IMR-90 (cell line): ENCODE data around the gene ZNF41. TPM values are rescaled to one million over a fixed set of nuclear protein-coding genes. Genes with fewer than 3 reads are reported as not detected.

Source experiments
- ATAC-seq: fragments of 200-7000 bp; cut with Tn5 transposase; 2 replicates; pipeline ENCODE4 v1.9.1; 2020; ENCODE audit warnings: low read depth, mild to moderate bottlenecking, moderate library complexity
- BruUV-seq: library from RNA; stranded (reverse); fragments of 400-500 nt; replicated peaks from 2 replicates; lab custom pipeline; 2021; lab: Mats Ljungman, UMichigan
- CTCF ChIA-PET: fragments of 300-600 bp; formaldehyde crosslinking; extraction: SDS; loops from one replicate; lab custom pipeline; 2021; ENCODE audit warnings: antibody characterized with exemption; lab: Yijun Ruan, JAX
- POLR2A ChIA-PET: fragments of 300-600 bp; sonication (Branson Sonifier 250); formaldehyde crosslinking; loops from one replicate; lab custom pipeline; 2022; ENCODE audit warnings: antibody characterized with exemption; ENCODE audit not compliant: unreplicated experiment; lab: Charles Lee
- DNase-seq: peaks from one replicate; pipeline ENCODE4 v3.0.0; 2013
- H2AFZ ChIP-seq: replicated peaks from 2 replicates; pipeline ENCODE3; 2013; ENCODE audit warnings: low read length, mild to moderate bottlenecking; ENCODE audit not compliant: poor library complexity
- H2AK5ac ChIP-seq: 2 replicates; pipeline ENCODE4 v1.6.1; 2013; ENCODE audit warnings: low read depth, low read length, inconsistent platforms
- H2AK9ac ChIP-seq: replicated peaks from 2 replicates; pipeline ENCODE3; 2013; ENCODE audit warnings: mild to moderate bottlenecking, low read depth, low read length, moderate library complexity; ENCODE audit not compliant: poor library complexity
- H2BK120ac ChIP-seq: 2 replicates; pipeline ENCODE4 v1.6.1; 2013; ENCODE audit warnings: low read depth, low read length, inconsistent platforms
- H2BK15ac ChIP-seq: 3 replicates; pipeline ENCODE4 v1.6.1; 2013; ENCODE audit warnings: low read depth, low read length, inconsistent platforms
- H2BK20ac ChIP-seq: 2 replicates; pipeline ENCODE4 v1.6.1; 2013; ENCODE audit warnings: low read depth, mild to moderate bottlenecking, inconsistent platforms, low read length, moderate library complexity
- H2BK5ac ChIP-seq: 2 replicates; pipeline ENCODE4 v1.6.1; 2013; ENCODE audit warnings: mild to moderate bottlenecking, low read depth, low read length, inconsistent platforms; ENCODE audit not compliant: poor library complexity, severe bottlenecking
- H3K14ac ChIP-seq: replicated peaks from 2 replicates; pipeline ENCODE4 v1.6.1; 2013; ENCODE audit warnings: low read depth, low read length, inconsistent platforms
- H3K18ac ChIP-seq: 2 replicates; pipeline ENCODE4 v1.6.1; 2013; ENCODE audit warnings: low read depth, low read length, control low read depth
- H3K23ac ChIP-seq: 2 replicates; pipeline ENCODE4 v1.6.1; 2013; ENCODE audit warnings: low read depth, low read length, inconsistent platforms
- H3K27ac ChIP-seq: 2 replicates; pipeline ENCODE4 v1.5.1; 2013; ENCODE audit warnings: mild to moderate bottlenecking, control low read depth, low read length; ENCODE audit not compliant: insufficient read depth
- H3K27me3 ChIP-seq: 2 replicates; pipeline ENCODE4 v1.6.1; 2013; ENCODE audit warnings: low read length; ENCODE audit not compliant: control insufficient read depth, insufficient read depth
- H3K36me3 ChIP-seq: 2 replicates; pipeline ENCODE4 v1.6.1; 2013; ENCODE audit warnings: low read length, mixed read lengths; ENCODE audit not compliant: control insufficient read depth, insufficient read depth
- H3K4ac ChIP-seq: 2 replicates; pipeline ENCODE4 v1.6.1; 2013; ENCODE audit warnings: low read depth, low read length, inconsistent platforms
- H3K4me1 ChIP-seq: 2 replicates; pipeline ENCODE4 v1.6.1; 2013; ENCODE audit warnings: low read length, mixed read lengths; ENCODE audit not compliant: control insufficient read depth, insufficient read depth
- H3K4me2 ChIP-seq: 2 replicates; pipeline ENCODE4 v1.6.1; 2013; ENCODE audit warnings: low read depth, mild to moderate bottlenecking, control low read depth, low read length, moderate library complexity
- H3K4me3 ChIP-seq: 2 replicates; pipeline ENCODE4 v1.5.1; 2013; ENCODE audit warnings: low read depth, mild to moderate bottlenecking, control low read depth, low read length, moderate library complexity; ENCODE audit not compliant: insufficient read depth
- H3K56ac ChIP-seq: 2 replicates; pipeline ENCODE4 v1.6.1; 2013; ENCODE audit warnings: low read length, inconsistent platforms; ENCODE audit not compliant: insufficient read depth; ENCODE audit errors: extremely low read depth
- H3K79me1 ChIP-seq, 2 experiments: 2 replicates each; pipeline ENCODE4 v1.6.1; 2013; ENCODE audit warnings: low read length in 2 of 2, inconsistent platforms in 1 of 2, low read depth in 1 of 2
- H3K9ac ChIP-seq: 2 replicates; pipeline ENCODE4 v1.6.1; 2013; ENCODE audit warnings: low read depth, low read length, control low read depth
- H3K9me1 ChIP-seq: 2 replicates; pipeline ENCODE4 v1.6.1; 2013; ENCODE audit warnings: low read length, inconsistent platforms; ENCODE audit not compliant: insufficient read depth
- H3K9me3 ChIP-seq: 2 replicates; pipeline ENCODE4 v1.6.1; 2013; ENCODE audit warnings: low read length; ENCODE audit not compliant: control insufficient read depth, insufficient read depth
- H4K20me1 ChIP-seq: 2 replicates; pipeline ENCODE4 v1.6.1; 2013; ENCODE audit warnings: low read length, inconsistent platforms; ENCODE audit not compliant: insufficient read depth
- H4K5ac ChIP-seq: 2 replicates; pipeline ENCODE4 v1.6.1; 2013; ENCODE audit warnings: mild to moderate bottlenecking, low read depth, low read length, control low read depth
- H4K8ac ChIP-seq, 2 experiments: 2 replicates each; pipeline ENCODE4 v1.6.1; 2013; ENCODE audit warnings: low read depth in 2 of 2, low read length in 2 of 2, control low read depth in 1 of 2, inconsistent platforms in 1 of 2
- H4K91ac ChIP-seq: 2 replicates; pipeline ENCODE4 v1.6.1; 2013; ENCODE audit warnings: low read depth, low read length, inconsistent platforms; ENCODE audit not compliant: insufficient read depth
- BHLHE40 ChIP-seq: fragments of 150-350 bp; IDR thresholded peaks from 2 replicates; pipeline ENCODE4 v1.6.1; 2016; ENCODE audit warnings: mild to moderate bottlenecking, low read depth, low read length
- CHD1 ChIP-seq: IDR thresholded peaks from 2 replicates; pipeline ENCODE4 v1.6.1; 2012; ENCODE audit warnings: low read depth, low read length, improper control_type of control experiment
- ELK1 ChIP-seq: fragments of 150-350 bp; IDR thresholded peaks from 2 replicates; pipeline ENCODE4 v1.6.1; 2016; ENCODE audit warnings: low read depth, mild to moderate bottlenecking, low read length, moderate library complexity, borderline replicate concordance
- FOS ChIP-seq: fragments of 150-350 bp; IDR thresholded peaks from 2 replicates; pipeline ENCODE4 v1.6.1; 2016; ENCODE audit warnings: low read depth, low read length
- MAFK ChIP-seq: IDR thresholded peaks from 2 replicates; pipeline ENCODE4 v1.6.1; 2012; ENCODE audit warnings: low read depth, low read length, improper control_type of control experiment
- MXI1 ChIP-seq: IDR thresholded peaks from 2 replicates; pipeline ENCODE4 v1.6.1; 2012; ENCODE audit warnings: low read depth, mild to moderate bottlenecking, low read length, moderate library complexity, borderline replicate concordance
- NFE2L2 ChIP-seq: fragments of 150-350 bp; IDR thresholded peaks from 2 replicates; pipeline ENCODE4 v1.6.1; 2016; ENCODE audit warnings: low read depth, mild to moderate bottlenecking, low read length
- POLR2A ChIP-seq: IDR thresholded peaks from 2 replicates; pipeline ENCODE4 v1.6.1; 2012; ENCODE audit warnings: mild to moderate bottlenecking, low read depth, low read length
- RAD21 ChIP-seq: IDR thresholded peaks from 2 replicates; pipeline ENCODE4 v1.6.1; 2012; ENCODE audit warnings: low read length, improper control_type of control experiment
- RCOR1 ChIP-seq: IDR thresholded peaks from 2 replicates; pipeline ENCODE4 v1.6.1; 2012; ENCODE audit warnings: mild to moderate bottlenecking, low read length, improper control_type of control experiment; ENCODE audit not compliant: insufficient replicate concordance
- WGBS, 2 experiments: methylation state at CpG; one replicate each; pipeline versions ENCODE4 v1.1.5 to v1.1.7; 2013; ENCODE audit warnings: missing lambda C conversion rate in 2 of 2; ENCODE audit not compliant: insufficient read length in 1 of 2; ENCODE audit errors: extremely low coverage in 2 of 2; 5-methylcytosine and 5-hydroxymethylcytosine counted together
- dilution Hi-C: fragments of 300-500 bp; cut with HindIII; formaldehyde crosslinking; loops from one replicate; pipeline ENCODE4 v1.14.3; 2018; ENCODE audit warnings: low sequenced_read_pairs; ENCODE audit not compliant: unreplicated experiment
- in situ Hi-C: fragments of 300-500 bp; cut with MboI; formaldehyde crosslinking; loops from 3 replicates; pipeline ENCODE4 v1.14.3; 2019; ENCODE audit warnings: low sequenced_read_pairs, inconsistent platforms, mixed read lengths
- intact Hi-C: fragments of 100-400 bp; cut with micrococcal nuclease; formaldehyde crosslinking; loops from 2 replicates; pipeline ENCODE4 v1.10.0; 2022
- polyA plus RNA-seq, 3 experiments: library from polyadenylated mRNA; depleted of rRNA; stranded (reverse); fragments of >200 nt; gene quantifications; 2 replicates each; pipeline ENCODE4 v1.2.3, GENCODE V29; 2012; ENCODE audit warnings: low replicate concordance in 1 of 3
- total RNA-seq: library from RNA; depleted of rRNA; stranded (reverse); fragments of >200 nt; gene quantifications from 2 replicates; pipeline ENCODE4 v1.2.3, GENCODE V29; 2012

ZNF41 gene
- total and polyA plus RNA-seq, 2 of the 4 experiments (the other 2 are of a cell fraction): 2.8 to 8.1 TPM

DNA sequence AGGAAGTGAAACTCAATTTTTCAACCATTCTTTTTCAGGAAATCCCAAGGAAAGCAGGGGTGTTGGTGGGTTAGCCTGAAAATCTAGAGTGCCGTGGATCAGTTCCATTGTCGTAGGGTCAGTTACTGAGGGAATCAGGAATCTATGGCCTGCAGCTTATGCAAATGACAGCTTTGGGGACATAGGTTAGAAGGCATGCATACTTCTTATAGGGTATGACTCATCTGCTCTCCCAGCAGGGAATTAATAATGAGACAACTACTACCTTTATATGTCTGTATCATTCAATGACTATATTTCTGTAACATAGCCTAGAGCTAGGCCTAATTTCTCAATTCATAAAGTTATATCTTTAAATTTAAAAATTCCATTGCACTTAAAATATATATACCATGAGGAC is 36.6 kb downstream of the ZNF41 start:
- H4K20me1 ChIP-seq: no peaks in the 10 kb centered on the region
- no peak overlapping the region for H2BK120ac ChIP-seq
- no peak overlapping the region for H4K5ac ChIP-seq
- intact Hi-C loops (no loop called here), in situ Hi-C loops (no loop called here), dilution Hi-C loops (no loop called here)
- H3K27ac ChIP-seq: no peak overlapping the region
- H3K4ac ChIP-seq: no peak overlapping the region
- no peak overlapping the region for H2AK9ac ChIP-seq
- H3K79me1 ChIP-seq: no peaks in the 10 kb centered on the region
- no peak overlapping the region for H2BK15ac ChIP-seq
- H3K4me1 ChIP-seq: no peaks in the 10 kb centered on the region
- H4K8ac ChIP-seq: no peak overlapping the region
- DNase-seq: no peak
- H3K56ac ChIP-seq: no peak overlapping the region
- no peak overlapping the region for H4K91ac ChIP-seq
- H3K36me3 ChIP-seq: peaks cover 8% of the 10 kb centered on the region
- TF ChIP-seq ELK1: no peak
- no peak for TF ChIP-seq NFE2L2
- TF ChIP-seq POLR2A: no peak
- no peak for TF ChIP-seq CHD1
- no peak for TF ChIP-seq BHLHE40
- TF ChIP-seq MAFK: no peak
- TF ChIP-seq RCOR1: no peak
- TF ChIP-seq RAD21: no peak
- TF ChIP-seq FOS: no peak
- no peak for TF ChIP-seq MXI1
- WGBS, 2 experiments: no CpG with 5 or more reads among the region's 2 CpGs
- ChIA-PET CTCF (no interaction called here), POLR2A (no interaction called here)
- H2AK5ac ChIP-seq: no peak overlapping the region
- no peak overlapping the region for H3K4me3 ChIP-seq
- no peak overlapping the region for H3K9ac ChIP-seq
- H3K9me3 ChIP-seq: peaks cover 36% of the 10 kb centered on the region
- H2BK5ac ChIP-seq: no peak overlapping the region
- no TSS peak for BruUV-seq
- no peak overlapping the region for H2BK20ac ChIP-seq
- no peak overlapping the region for H2AFZ ChIP-seq
- H3K14ac ChIP-seq: no peak overlapping the region
- no peaks in the 10 kb centered on the region for H3K9me1 ChIP-seq
- no peak overlapping the region for H3K23ac ChIP-seq
- no peaks in the 10 kb centered on the region for H3K27me3 ChIP-seq
- H3K18ac ChIP-seq: no peak overlapping the region
- H3K4me2 ChIP-seq: no peak overlapping the region
- ATAC-seq: no peak
